Muscle of arm (tissue), 14 donors: ENCODE measurements around the gene MTCP1. TPM values are rescaled to one million over a fixed set of nuclear protein-coding genes. Genes with fewer than 3 reads are reported as not detected.
A peak's percentile ranks its signal among the peaks of the same experiment; 100 is the strongest.

Experiments used
- DNase-seq: peaks from one replicate; pipeline ENCODE4 v3.0.0-alpha.2; 2013
- long read RNA-seq, 11 donors: transcript quantifications; one replicate each; lab custom pipeline, GENCODE V29; 2026
- polyA plus RNA-seq, 12 donors: library from polyadenylated mRNA; unstranded; fragments of 120-200 nt; gene quantifications; one replicate each; pipeline ENCODE4 v1.2.1, GENCODE V29; 2013; ENCODE audit not compliant: insufficient read length in 12 of 12

Gene MTCP1
- 10 to 100 TPM in 10 of 12 donors, not detected in 2; 13.2 to 21.0 (median 17.5) TPM for polyA plus RNA-seq
- long read RNA-seq, donor 1, partial matches to known transcripts: 7 of 12 reads
- long read RNA-seq, donor 1, other reads (novel, unspliced or antisense): 5 of 12 reads
- long read RNA-seq, donor 2, partial matches to known transcripts: 6 of 14 reads
- long read RNA-seq, donor 2, other reads (novel, unspliced or antisense): 8 of 14 reads
- long read RNA-seq, donor 3: 0 reads
- long read RNA-seq, donor 4: 0 reads
- long read RNA-seq, donor 5, partial matches to known transcripts: 0 of 12 reads
- long read RNA-seq, donor 5, other reads (novel, unspliced or antisense): 11 of 12 reads
- long read RNA-seq, donor 6: 0 reads
- long read RNA-seq, donor 7: 0 reads
- long read RNA-seq, donor 8: 0 reads
- long read RNA-seq, donor 9: 0 reads
- long read RNA-seq, donor 10, partial matches to known transcripts: 0 of 7 reads
- long read RNA-seq, donor 10, other reads (novel, unspliced or antisense): 7 of 7 reads
- long read RNA-seq, donor 11, partial matches to known transcripts: 17 of 23 reads
- long read RNA-seq, donor 11, other reads (novel, unspliced or antisense): 6 of 23 reads

DNA sequence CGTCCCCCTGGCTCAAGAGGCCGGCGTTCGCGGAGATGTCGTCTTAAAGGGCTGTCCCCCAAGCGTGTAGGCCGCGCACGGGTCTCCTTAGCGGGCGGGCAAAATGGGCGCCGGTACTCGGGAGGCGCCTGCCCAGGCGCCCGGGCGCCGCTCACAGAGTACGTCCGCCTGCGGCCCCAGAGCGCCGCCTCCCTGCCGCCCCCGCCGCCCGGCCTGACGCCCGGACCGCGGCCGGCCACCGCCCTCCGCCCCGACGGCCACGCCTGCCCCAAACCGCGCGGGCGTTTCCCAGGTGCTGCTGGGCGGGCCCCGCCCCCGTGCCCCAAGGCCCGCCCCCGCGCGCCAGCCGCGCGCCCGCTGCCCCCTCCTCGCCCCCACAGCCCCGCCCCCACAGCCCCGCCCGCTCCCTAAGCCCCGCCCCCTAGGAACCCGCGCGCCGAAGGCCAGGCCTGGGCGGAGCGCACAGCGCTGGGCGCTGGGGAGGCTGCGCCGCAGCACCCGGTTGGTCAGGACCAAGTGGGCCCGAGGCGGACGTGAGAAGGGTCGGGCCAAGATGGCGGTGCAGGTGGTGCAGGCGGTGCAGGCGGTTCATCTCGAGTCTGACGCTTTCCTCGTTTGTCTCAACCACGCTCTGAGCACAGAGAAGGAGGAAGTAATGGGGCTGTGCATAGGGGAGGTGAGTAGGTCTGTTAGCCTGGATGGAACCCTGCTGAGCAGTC lies at the start of gene MTCP1, which contains the start of the genes BRCC3 and CMC4:
Gene MTCP1, minus strand, starts transcription at position 162 of the 719 bp plus-strand sequence. CDS start 5,126 bp downstream, outside the sequence.
Gene BRCC3, plus strand, starts transcription at position 534 of the 719 bp plus-strand sequence. Its CDS starts 20 bp downstream, at position 554.
Gene CMC4, minus strand, starts transcription at position 162 of the 719 bp plus-strand sequence. CDS start 7,113 bp downstream, outside the sequence.
- peak; percentile 69 for DNase-seq

- DNase-seq: no peak
Measured at GRCh38 chrX:155115174-155115819, 44.4 kb upstream of the MTCP1 start.

- no peak for DNase-seq
Measured at GRCh38 chrX:155113097-155113496, 42.2 kb upstream of the MTCP1 start.

GRCh38 chrX:155112171-155112570 lies 41.2 kb upstream of the MTCP1 start:
- DNase-seq: no peak

DNA sequence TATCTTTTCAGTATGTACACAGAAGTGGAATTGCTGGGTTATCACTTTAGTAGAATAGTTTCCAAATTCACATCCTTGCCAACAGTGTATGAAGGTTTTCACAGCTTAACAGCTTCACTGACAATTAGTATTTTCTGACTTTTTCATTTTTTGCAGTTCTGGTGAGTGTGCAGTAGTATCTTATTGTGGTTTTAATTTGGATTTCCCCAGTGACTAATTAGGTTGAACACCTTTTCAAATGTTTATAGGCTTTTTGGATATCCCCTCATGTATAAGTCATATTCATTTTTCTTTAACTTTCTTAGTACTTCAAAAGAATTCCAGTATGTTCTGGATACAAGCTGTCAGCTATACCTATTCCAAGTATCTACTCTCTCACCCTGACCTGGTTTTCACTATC lies 37.5 kb upstream of the MTCP1 start:
- DNase-seq: no peak

GRCh38 chrX:155105919-155106318 lies 35.0 kb upstream of the MTCP1 start:
- no peak for DNase-seq

GRCh38 chrX:155094468-155095061 lies 23.6 kb upstream of the MTCP1 start:
- DNase-seq: no peak

GRCh38 chrX:155086961-155087735 lies 16.2 kb upstream of the MTCP1 start:
- DNase-seq: no peak

DNA sequence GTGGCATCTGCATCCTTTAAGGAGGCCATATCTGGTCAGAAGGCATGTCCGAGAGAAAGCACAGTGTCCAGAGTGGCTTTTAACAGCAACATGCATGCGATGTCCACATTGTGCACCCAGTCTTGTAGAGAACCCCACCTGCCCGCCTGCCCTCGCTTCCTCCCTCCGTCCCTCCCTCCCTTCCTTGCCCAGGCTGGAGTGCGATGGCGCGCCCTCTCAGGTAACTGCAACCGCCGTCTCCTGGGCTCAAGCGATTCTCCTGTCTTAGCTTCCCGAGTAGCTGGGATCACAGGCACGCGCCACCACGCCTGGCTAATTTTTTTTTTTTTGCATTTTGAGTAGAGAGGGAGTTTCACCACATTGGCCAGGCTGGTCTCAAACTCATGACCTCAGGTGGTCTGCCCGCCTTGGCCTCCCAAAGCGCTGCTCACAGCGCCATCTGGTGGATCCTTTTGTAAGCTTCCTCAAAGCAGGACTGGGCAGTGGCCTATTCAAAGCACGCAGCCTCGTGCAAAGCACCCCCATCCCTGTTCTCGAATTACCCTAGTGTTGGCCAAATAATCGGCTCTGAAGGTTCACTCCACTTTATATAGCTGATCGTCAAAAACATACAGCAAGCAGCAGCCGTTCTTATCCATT lies 15.4 kb upstream of the MTCP1 start:
- DNase-seq: peak; percentile 20

DNA sequence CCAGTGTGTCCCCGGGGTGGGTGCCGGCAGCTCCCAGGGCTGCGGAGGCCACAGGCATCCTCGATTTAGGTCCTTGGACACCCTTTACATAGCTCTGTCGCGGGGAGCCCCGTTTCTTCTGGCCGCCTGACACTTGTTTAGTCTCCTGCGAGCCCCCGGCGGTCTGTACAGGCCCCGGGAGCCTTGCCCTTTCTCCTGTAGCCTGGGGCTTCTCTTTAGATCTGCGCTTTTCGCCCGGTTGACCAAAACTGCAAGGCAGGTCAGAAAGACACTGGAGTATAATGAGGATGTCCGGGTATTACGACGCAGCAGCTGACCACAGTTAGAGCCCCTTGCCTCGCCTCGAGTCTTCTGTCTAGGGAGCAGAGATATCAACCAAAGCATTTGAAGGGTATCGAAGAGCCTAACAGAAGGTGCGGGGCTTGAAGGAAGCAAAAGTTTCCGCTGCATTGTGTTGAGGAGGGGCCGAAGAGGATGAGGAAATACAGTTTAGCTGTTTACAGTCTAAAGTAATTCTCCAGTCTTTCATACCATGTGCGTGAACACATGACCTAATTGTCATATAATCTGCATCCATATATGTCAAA lies 851 bp upstream of the MTCP1 start:
- peak; percentile 19 for DNase-seq

- peak; percentile 24 for DNase-seq
Measured at GRCh38 chrX:155070663-155070974, 317 bp downstream of the MTCP1 start.

GRCh38 chrX:155070038-155070437 lies 898 bp downstream of the MTCP1 start:
- DNase-seq: no peak

DNA sequence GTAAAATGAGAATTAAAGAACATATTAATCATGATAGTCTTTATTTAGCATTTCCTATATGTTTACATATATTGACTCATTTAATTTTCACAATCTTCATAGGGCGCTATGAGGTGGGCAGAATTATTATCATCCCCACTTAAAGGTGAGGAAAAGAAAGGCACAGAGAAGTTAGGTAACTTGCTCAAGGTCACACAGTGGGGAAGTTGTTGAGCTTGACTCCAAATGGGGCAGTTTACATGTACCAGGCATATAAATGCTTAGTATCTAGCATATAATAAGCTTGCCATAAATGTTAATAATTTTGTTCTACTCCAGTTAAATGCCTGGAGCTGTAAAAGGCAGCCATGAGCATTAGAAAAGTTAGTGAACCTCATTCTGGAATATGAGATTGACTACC lies 1.5 kb downstream of the MTCP1 start:
- DNase-seq: no peak

- DNase-seq: no peak
Measured at GRCh38 chrX:155068165-155068564, 2.8 kb downstream of the MTCP1 start.

DNA sequence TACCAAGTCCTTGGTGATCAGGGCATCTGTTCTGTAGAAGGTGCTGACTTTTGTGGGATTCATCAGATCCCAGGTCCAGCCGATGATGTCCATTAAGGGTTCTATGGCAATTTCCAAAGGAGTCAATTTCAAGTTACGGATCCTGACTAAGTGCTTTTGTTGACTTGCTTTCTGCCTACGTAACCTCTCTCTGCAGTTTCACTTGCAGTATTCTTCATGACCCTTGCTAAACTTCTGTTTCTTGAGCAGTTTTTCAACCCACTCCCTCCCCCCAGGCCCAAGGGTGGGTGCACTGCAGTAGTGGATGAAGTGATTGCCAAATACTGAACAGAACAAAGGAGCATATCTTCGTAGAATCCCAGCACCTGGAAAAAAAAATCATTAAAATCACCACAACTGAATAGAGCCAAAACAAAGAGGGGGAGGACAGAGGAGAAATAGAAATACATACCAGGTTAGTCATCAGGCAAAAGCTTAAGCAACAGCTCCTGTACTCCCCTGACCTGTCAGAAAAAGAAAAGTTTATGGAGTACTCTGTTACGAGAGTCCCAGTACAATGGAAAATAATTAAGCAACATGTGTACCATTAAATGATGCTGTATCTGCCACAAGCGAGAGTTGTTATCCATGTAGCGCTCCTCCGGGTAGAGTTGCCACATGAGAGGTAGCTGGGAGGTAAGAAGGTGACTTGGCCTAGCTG lies 5.8 kb downstream of the MTCP1 start:
- DNase-seq: no peak

GRCh38 chrX:155061760-155062159 lies 9.2 kb downstream of the MTCP1 start:
- no peak for DNase-seq

DNA sequence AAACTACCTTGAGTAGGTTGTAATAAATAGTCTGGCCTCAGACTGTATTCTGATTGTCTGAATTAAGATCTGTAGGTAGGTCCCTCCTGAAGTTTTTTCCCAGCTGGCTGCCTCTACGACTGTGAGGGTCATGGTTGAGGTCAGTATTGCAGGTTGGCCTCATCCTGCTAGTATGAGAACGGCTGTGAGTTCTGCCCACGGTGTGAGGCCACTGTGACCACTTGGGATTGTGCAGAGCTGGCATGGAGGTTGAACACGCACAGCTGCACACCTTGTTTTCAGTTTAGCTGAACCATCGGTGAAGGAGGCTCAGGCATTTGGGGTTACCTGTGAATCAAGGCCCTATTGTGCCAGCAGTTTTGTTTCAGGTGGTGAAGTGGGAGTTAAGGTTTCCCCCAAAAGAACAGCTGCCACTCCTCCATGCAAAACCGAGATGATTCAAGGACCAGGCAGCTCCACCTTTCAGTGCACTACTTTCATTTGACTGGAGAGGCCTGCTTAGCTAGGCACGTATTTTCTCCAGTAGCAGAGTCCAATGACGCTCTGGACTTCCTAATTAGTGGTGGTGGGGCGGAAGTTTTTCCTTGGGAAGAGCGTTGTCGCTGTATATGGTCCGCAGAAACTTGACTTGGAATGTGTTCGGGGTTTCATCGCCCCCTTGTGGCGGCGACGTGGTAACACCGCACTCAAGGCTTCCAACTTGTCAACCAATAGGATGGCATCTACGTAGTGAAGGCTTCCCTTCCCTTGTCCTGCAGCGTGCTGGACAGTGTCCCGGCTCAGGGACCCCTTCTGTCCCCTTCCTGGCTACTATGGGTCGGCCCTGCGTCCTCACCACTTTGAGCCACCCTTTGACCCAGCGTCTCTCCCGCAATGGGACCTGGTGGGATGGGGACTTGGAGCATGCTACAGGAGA lies 13.8 kb downstream of the MTCP1 start:
- DNase-seq: peak; percentile 70

GRCh38 chrX:155056471-155056870 lies 14.5 kb downstream of the MTCP1 start:
- DNase-seq: no peak
